ENCODE data around the gene SMCR8.
"Not testable (repeated sequence)": the region's sequence is repeated elsewhere in the genome, so short reads cannot be mapped to it uniquely, and the experiment has no call there.

Gene SMCR8

DNA sequence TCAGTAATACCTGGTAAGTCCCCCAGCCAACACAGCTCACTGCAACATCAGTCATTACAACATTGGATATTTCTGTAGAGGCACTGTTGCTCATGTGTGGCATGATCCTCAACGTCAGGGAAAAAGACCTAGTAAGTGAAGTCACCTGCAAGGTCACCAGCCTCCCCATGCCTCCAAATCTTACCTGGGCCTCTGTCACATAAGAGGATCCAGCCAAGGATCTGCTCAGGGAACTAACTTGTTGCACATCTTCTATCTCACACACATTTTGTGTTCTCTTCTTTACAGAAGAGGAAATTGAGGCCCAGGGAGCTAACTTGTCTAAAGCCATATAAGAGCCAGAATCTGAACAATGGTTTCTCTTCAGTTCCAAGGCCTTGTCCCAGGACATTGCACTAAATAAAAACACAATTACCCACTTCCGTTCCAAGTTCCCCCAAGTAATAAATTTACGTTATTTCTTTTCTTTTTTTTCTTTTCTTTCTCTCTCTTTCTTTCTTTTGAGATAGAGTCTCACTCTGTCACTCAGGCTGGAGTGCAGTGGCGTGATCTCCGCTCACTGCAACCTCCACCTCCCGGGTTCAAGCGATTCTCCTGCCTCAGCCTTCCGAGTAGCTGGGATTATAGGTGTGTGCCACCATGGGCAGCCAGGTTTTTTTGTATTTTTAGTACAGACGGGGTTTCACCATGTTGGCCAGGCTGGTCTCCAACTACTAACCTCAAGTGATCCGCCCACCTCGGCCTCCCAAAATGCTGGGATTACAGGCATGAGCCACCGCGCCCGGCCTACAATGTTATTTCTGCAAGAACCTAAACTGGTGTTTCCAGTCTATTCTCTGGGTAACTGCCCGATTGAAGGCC lies 47.0 kb downstream of the SMCR8 start:
- no peak for DNase-seq

- DNase-seq, result no peak
Observed at GRCh38 chr17:18362698-18363100, 47.6 kb downstream of the SMCR8 start.

DNA sequence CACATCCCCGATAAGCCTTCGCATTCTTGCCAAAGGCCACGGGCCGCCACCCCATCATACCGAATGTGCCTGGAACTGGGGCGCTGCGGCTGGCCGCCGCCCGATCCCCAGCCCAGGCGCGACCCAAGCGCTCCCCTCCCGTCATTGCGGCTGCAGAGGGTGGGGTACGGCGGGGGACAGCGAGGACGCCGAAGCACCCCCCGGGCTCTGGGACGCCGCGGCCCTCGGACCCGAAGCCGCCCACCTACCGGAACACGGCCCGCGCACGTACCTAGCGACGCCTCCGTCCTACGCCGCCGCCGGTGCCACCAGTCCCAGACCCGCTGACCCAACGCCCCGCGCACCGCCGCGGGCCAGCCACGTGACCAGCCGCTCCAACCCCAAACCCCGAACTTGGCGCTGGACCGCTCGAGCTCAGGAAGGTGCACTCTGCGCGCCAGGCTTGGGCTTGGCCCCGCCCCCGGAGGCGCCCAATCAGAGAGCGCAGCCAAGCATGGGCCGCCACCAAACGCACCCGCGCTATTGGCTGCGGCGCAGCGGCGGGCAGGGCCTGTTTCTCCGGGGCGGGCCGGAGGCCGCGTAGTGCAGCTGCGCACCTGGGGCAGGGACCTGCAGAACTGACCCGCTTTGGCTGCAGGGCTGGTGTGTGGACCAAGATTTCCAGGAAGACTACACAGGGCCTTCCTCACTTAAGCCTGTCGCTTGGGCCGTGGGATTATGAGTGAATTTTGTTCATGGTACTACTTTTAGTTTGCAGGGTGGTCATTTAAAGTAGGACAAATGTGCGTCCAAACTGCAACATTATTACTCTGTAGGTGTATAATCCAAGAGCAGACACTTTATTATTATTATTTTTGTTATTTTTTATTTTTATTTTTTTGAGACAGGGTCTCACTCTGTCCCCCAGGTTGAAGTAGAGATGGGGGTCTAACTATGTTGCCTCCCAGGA lies 48.3 kb downstream of the SMCR8 start, which contains the start of gene SHMT1:
Gene SHMT1 (minus strand): TSS at position 450 of the 949 bp plus-strand sequence. CDS start 7,569 bp downstream, outside the sequence.
- peak; percentile 87 for DNase-seq

GRCh38 chr17:18364166-18364565 lies 49.1 kb downstream of the SMCR8 start:
- DNase-seq, result no peak

DNA sequence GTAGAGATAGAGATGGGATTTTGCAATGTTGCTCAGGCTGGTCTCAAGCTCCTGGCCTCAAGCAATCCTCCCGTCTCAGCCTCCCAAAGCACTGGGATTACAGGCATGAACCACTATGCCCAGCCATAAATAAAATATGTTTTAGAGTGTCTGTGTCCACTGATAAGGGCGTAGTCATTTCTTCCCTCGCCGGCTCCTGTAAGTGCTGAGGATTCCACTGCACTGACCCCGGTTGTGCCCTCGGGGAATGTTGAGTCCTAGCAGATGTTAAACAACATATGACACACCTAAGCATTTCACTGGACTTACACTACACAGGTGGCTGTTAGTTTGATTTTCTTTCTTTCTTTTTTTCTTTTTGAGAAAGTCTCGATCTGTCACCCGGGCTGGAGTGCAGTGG lies 53.9 kb downstream of the SMCR8 start:
- DNase-seq, result no peak

DNA sequence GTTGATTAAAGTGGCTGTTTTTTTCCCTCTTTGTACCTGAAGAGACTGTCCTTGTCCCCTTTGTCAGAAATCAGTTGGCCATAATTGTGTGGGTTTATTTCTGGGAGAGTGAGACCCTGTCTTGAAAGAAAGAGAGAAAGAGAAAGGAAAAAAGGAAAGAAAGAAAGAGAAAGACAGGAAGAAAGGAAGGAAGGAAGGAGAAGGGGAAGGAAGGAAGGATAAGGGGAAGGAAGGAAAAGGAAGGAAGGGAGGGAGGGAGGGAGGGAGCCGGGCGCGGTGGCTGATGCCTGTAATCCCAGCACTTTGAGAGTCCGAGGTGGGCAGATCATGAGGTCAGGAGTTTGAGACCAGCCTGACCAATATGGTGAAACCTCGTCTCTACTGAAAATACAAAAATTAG lies 55.7 kb downstream of the SMCR8 start:
- DNase-seq, result no peak

- no peak for DNase-seq
Observed at GRCh38 chr17:18371455-18371854, 56.4 kb downstream of the SMCR8 start.

- DNase-seq, result not testable (repeated sequence)
Observed at GRCh38 chr17:18373181-18373580, 58.1 kb downstream of the SMCR8 start.

GRCh38 chr17:18374216-18374615 lies 59.1 kb downstream of the SMCR8 start:
- no peak for DNase-seq
